Keratinocyte (primary cell): ENCODE results near the gene SLC1A6. TPM values are rescaled to one million over a fixed set of nuclear protein-coding genes. Genes with fewer than 3 reads are reported as not detected.

ENCODE experiments used
- DNase-seq: peaks from one replicate; pipeline ENCODE4 v3.0.0-alpha.2; 2011; ENCODE audit warnings: low read depth, missing footprints, low spot score
- FAIRE-seq: peaks from 2 replicates; lab custom pipeline; 2011; peaks lifted over from hg19 to GRCh38; lab: Jason Lieb, UNC
- H2AFZ ChIP-seq: 2 replicates; pipeline ENCODE4 v1.6.0; 2012; ENCODE audit warnings: low read length, control low read depth, inconsistent platforms; ENCODE audit not compliant: control insufficient read depth
- H3K27ac ChIP-seq: 2 replicates; pipeline ENCODE4 v1.5.1; 2011; ENCODE audit warnings: low read length; ENCODE audit not compliant: control insufficient read depth, insufficient read depth
- H3K27me3 ChIP-seq: 3 replicates; pipeline ENCODE4 v1.6.0; 2011; ENCODE audit warnings: low read length; ENCODE audit not compliant: control insufficient read depth, insufficient read depth; ENCODE audit errors: extremely low read depth
- H3K36me3 ChIP-seq, 2 experiments: 2 replicates in 1 of 2; 3 replicates in 1 of 2; pipeline ENCODE4 v1.5.1; 2011; ENCODE audit warnings: low read length in 2 of 2, mild to moderate bottlenecking in 1 of 2; ENCODE audit not compliant: control insufficient read depth in 2 of 2, insufficient read depth in 2 of 2; ENCODE audit errors: extremely low read depth in 1 of 2
- H3K4me1 ChIP-seq: 3 replicates; pipeline ENCODE4 v1.5.1; 2011; ENCODE audit warnings: low read length; ENCODE audit not compliant: control insufficient read depth, insufficient read depth; ENCODE audit errors: extremely low read depth
- H3K4me2 ChIP-seq: 3 replicates; pipeline ENCODE4 v1.6.0; 2011; ENCODE audit warnings: low read depth, low read length; ENCODE audit not compliant: control insufficient read depth, insufficient read depth; ENCODE audit errors: extremely low read depth
- H3K4me3 ChIP-seq, 3 experiments: fragments of 200-600 bp in 1 of 3; sonication (generic) in 1 of 3; 2 replicates in 2 of 3; 3 replicates in 1 of 3; pipeline ENCODE4 v1.5.1; 2011 to 2016; ENCODE audit warnings: low read length in 3 of 3, mild to moderate bottlenecking in 3 of 3, control low read depth in 2 of 3, inconsistent platforms in 1 of 3, low read depth in 1 of 3, mixed read lengths in 1 of 3, mixed run types in 1 of 3, moderate library complexity in 1 of 3; ENCODE audit not compliant: control insufficient read depth in 2 of 3, insufficient read depth in 2 of 3; ENCODE audit errors: extremely low read depth in 1 of 3
- H3K79me2 ChIP-seq: 2 replicates; pipeline ENCODE4 v1.6.0; 2012; ENCODE audit warnings: low read length; ENCODE audit not compliant: control insufficient read depth, insufficient read depth
- H3K9ac ChIP-seq: 3 replicates; pipeline ENCODE4 v1.6.0; 2011; ENCODE audit warnings: low read length; ENCODE audit not compliant: control insufficient read depth, insufficient read depth; ENCODE audit errors: extremely low read depth
- H3K9me1 ChIP-seq: 3 replicates; pipeline ENCODE4 v1.6.0; 2011; ENCODE audit warnings: low read length; ENCODE audit not compliant: control insufficient read depth, insufficient read depth; ENCODE audit errors: extremely low read depth
- H3K9me3 ChIP-seq: 2 replicates; pipeline ENCODE4 v1.5.1; 2012; ENCODE audit warnings: low read depth, low read length; ENCODE audit not compliant: control insufficient read depth
- H4K20me1 ChIP-seq: 3 replicates; pipeline ENCODE4 v1.6.0; 2011; ENCODE audit warnings: low read length; ENCODE audit not compliant: control insufficient read depth, insufficient read depth; ENCODE audit errors: extremely low read depth
- CTCF ChIP-seq, 3 experiments: IDR thresholded peaks in 1 of 3; conservative IDR thresholded peaks in 1 of 3; optimal IDR thresholded peaks in 1 of 3; 2 replicates in 2 of 3; 3 replicates in 1 of 3; pipeline versions ENCODE3 to v1.5.1; 2011; ENCODE audit warnings: low read length in 3 of 3, mild to moderate bottlenecking in 3 of 3, moderate library complexity in 2 of 3, control low read depth in 1 of 3, inconsistent platforms in 1 of 3; ENCODE audit not compliant: insufficient read depth in 2 of 3; ENCODE audit errors: extremely low read depth in 1 of 3
- EZH2 ChIP-seq: IDR thresholded peaks from one replicate; pipeline ENCODE4 v1.6.1; 2012; ENCODE audit warnings: inconsistent platforms, mild to moderate bottlenecking, low read length, moderate library complexity
- dilution Hi-C: fragments of 300-500 bp; cut with MboI; formaldehyde crosslinking; loops from one replicate; pipeline ENCODE4 v1.7.0; 2020; ENCODE audit warnings: low sequenced_read_pairs; ENCODE audit not compliant: extremely low pct_ligation_motif_present
- polyA plus RNA-seq, 5 experiments: library from polyadenylated mRNA; depleted of rRNA in 3 of 5; stranded (reverse) in 3 of 5; stranded (forward) in 1 of 5; unstranded in 1 of 5; fragments of >200 nt; gene quantifications; 1 replicate in 1 of 5; 2 replicates in 3 of 5; 3 replicates in 1 of 5; pipeline versions ENCODE4 v1.2.1 to v1.2.3, GENCODE V29; 2011 to 2012; ENCODE audit warnings: missing spikeins in 2 of 5, low read depth in 1 of 5, low replicate concordance in 1 of 5

The SLC1A6 gene
- polyA plus RNA-seq, 1 donor (not counting 4 experiments of a cell fraction or from before 2014, with no cell fraction given) = 0.96 TPM

- H3K27me3 ChIP-seq = no peaks in the 10 kb centered on the region
- H3K4me1 ChIP-seq = no peaks in the 10 kb centered on the region
- H3K4me3 ChIP-seq = no peak overlapping the region
- DNase-seq = no peak
- dilution Hi-C loops = no loop called here
- TF ChIP-seq EZH2 (no peak), CTCF (optimal IDR thresholded peaks at IDR 0.05 in 1 of 3, IDR thresholded peaks at IDR 0.05 in 1 of 3, conservative IDR thresholded peaks at IDR 0.05 in 1 of 3; ENCODE audit: extremely low read depth in 1 of 3, insufficient read depth in 2 of 3, low read length in 3 of 3) (no peak)
- no peak overlapping the region for H3K4me2 ChIP-seq
- no peak overlapping the region for H2AFZ ChIP-seq
- no peak for FAIRE-seq
- H3K27ac ChIP-seq = no peak overlapping the region
- H4K20me1 ChIP-seq = no peaks in the 10 kb centered on the region
- no peaks in the 10 kb centered on the region for H3K9me1 ChIP-seq
- H3K36me3 ChIP-seq = no peaks in the 10 kb centered on the region
- H3K9ac ChIP-seq = no peak overlapping the region
- no peaks in the 10 kb centered on the region for H3K79me2 ChIP-seq
- H3K9me3 ChIP-seq = no peaks in the 10 kb centered on the region
These were observed 18.3 kb upstream of the SLC1A6 start for GRCh38 chr19:14997981-14998380.

GRCh38 chr19:14992780-14993179 lies 13.1 kb upstream of the SLC1A6 start:
- FAIRE-seq = no peak
- H3K9ac ChIP-seq = no peak overlapping the region
- H3K9me1 ChIP-seq = no peaks in the 10 kb centered on the region
- H3K36me3 ChIP-seq = no peaks in the 10 kb centered on the region
- no peaks in the 10 kb centered on the region for H3K27me3 ChIP-seq
- no peak for DNase-seq
- no peaks in the 10 kb centered on the region for H4K20me1 ChIP-seq
- no peak for TF ChIP-seq EZH2
- TF ChIP-seq CTCF (optimal IDR thresholded peaks at IDR 0.05 in 1 of 3, IDR thresholded peaks at IDR 0.05 in 1 of 3, conservative IDR thresholded peaks at IDR 0.05 in 1 of 3; ENCODE audit: extremely low read depth in 1 of 3, insufficient read depth in 2 of 3, low read length in 3 of 3) = no peak
- H3K4me1 ChIP-seq = no peaks in the 10 kb centered on the region
- H3K4me2 ChIP-seq = no peak overlapping the region
- no peaks in the 10 kb centered on the region for H3K9me3 ChIP-seq
- H3K4me3 ChIP-seq = no peak overlapping the region
- no peak overlapping the region for H3K27ac ChIP-seq
- H3K79me2 ChIP-seq = no peaks in the 10 kb centered on the region
- dilution Hi-C loops = no loop called here
- no peak overlapping the region for H2AFZ ChIP-seq
